ENCODE measurements around the gene LMAN2.
A peak's percentile ranks its signal among the peaks of the same experiment; 100 is the strongest.

Gene LMAN2

GRCh38 chr5:177351392-177352329, at the start of gene LMAN2:
LMAN2 (minus strand) TSS chr5:177351668; CDS start chr5:177351647, 21 bp downstream.
- peak; percentile 76 to 83 (median 83) for DNase-seq (ENCODE audit: low read depth in 3 of 3)

- no peak for DNase-seq (ENCODE audit: low read depth in 3 of 3)
Observed at GRCh38 chr5:177399997-177400868, 48.8 kb upstream of the LMAN2 start, which contains the start of gene PFN3. PFN3 (minus strand) TSS chr5:177400661; CDS start chr5:177400576, 85 bp downstream.

- no peak for DNase-seq (ENCODE audit: low read depth in 3 of 3)
Observed at GRCh38 chr5:177397875-177398390, 46.5 kb upstream of the LMAN2 start.

GRCh38 chr5:177396807-177397206, 45.3 kb upstream of the LMAN2 start:
- DNase-seq (ENCODE audit: low read depth in 3 of 3): no peak

GRCh38 chr5:177396078-177396477, 44.6 kb upstream of the LMAN2 start:
- no peak for DNase-seq (ENCODE audit: low read depth in 3 of 3)

- DNase-seq (ENCODE audit: low read depth in 3 of 3): no peak
Observed at GRCh38 chr5:177393990-177394389, 42.5 kb upstream of the LMAN2 start.

- no peak for DNase-seq (ENCODE audit: low read depth in 3 of 3)
Observed at GRCh38 chr5:177393206-177393765, 41.8 kb upstream of the LMAN2 start.

- DNase-seq (ENCODE audit: low read depth in 3 of 3): no peak
Observed at GRCh38 chr5:177392765-177393164, 41.3 kb upstream of the LMAN2 start.

- DNase-seq (ENCODE audit: low read depth in 3 of 3): peak; percentile 63 to 76 (median 75)
Observed at GRCh38 chr5:177390363-177391300, 39.2 kb upstream of the LMAN2 start.

- no peak for DNase-seq (ENCODE audit: low read depth in 3 of 3)
Observed at GRCh38 chr5:177389241-177390169, 38.0 kb upstream of the LMAN2 start.

GRCh38 chr5:177388521-177389052, 37.1 kb upstream of the LMAN2 start:
- no peak for DNase-seq (ENCODE audit: low read depth in 3 of 3)

- no peak for DNase-seq (ENCODE audit: low read depth in 3 of 3)
Observed at GRCh38 chr5:177387405-177387804, 35.9 kb upstream of the LMAN2 start.

GRCh38 chr5:177386542-177386941, 35.1 kb upstream of the LMAN2 start:
- no peak for DNase-seq (ENCODE audit: low read depth in 3 of 3)

- DNase-seq (ENCODE audit: low read depth in 3 of 3): no peak
Observed at GRCh38 chr5:177385720-177386119, 34.3 kb upstream of the LMAN2 start.

GRCh38 chr5:177384134-177384533, 32.7 kb upstream of the LMAN2 start, which contains the start of gene SLC34A1:
SLC34A1 (plus strand) TSS chr5:177384434; CDS start chr5:177385742, 1,308 bp downstream.
- no peak for DNase-seq (ENCODE audit: low read depth in 3 of 3)

GRCh38 chr5:177383181-177383580, 31.7 kb upstream of the LMAN2 start:
- no peak for DNase-seq (ENCODE audit: low read depth in 3 of 3)

GRCh38 chr5:177382423-177383029, 31.1 kb upstream of the LMAN2 start:
- DNase-seq (ENCODE audit: low read depth in 3 of 3): no peak

GRCh38 chr5:177380805-177381126, 29.3 kb upstream of the LMAN2 start:
- DNase-seq (ENCODE audit: low read depth in 3 of 3): no peak

Data from stimulated activated CD4-positive, alpha-beta T cell treated with anti-CD3 and anti-CD28 coated beads, TNF-alpha, amount 100 ng/mL, for 4 hours (primary cell).